CD4-positive, alpha-beta T cell treated with Interleukin-4 for 4 hours (primary cell): ENCODE measurements around the gene NPY1R.

Experiments used
- DNase-seq: peaks from one replicate; pipeline ENCODE4 v3.0.0-alpha.2; 2020

NPY1R gene

GRCh38 chr4:163274861-163275260, 57.5 kb downstream of the NPY1R start:
- no peak for DNase-seq
